ENCODE measurements around the gene CIAO1.
A peak's percentile ranks its signal among the peaks of the same experiment; 100 is the strongest.

CIAO1 gene

DNA sequence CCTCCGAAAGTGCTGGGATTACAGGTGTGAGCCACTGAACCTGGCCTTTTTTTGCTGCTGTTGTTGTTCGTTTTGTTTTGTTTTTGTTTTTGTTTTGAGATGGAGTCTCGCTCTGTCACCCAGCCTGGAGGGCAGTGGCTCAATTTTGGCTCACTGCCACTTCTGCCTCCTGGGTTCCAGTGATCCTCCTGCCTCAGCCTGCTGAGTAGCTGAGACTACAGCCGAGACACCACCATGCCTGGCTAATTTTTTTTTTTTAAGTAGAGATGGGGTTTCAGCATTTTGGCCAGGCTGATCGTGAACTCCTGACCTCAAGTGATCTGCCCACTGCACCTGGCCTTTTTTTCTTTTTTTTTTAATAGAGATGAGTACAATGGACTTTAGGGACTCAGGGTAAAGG, 22.2 kb upstream of the CIAO1 start:
- no peak for DNase-seq (ENCODE audit: extremely low read depth, low read depth)
- TF ChIP-seq, protein P1, sequence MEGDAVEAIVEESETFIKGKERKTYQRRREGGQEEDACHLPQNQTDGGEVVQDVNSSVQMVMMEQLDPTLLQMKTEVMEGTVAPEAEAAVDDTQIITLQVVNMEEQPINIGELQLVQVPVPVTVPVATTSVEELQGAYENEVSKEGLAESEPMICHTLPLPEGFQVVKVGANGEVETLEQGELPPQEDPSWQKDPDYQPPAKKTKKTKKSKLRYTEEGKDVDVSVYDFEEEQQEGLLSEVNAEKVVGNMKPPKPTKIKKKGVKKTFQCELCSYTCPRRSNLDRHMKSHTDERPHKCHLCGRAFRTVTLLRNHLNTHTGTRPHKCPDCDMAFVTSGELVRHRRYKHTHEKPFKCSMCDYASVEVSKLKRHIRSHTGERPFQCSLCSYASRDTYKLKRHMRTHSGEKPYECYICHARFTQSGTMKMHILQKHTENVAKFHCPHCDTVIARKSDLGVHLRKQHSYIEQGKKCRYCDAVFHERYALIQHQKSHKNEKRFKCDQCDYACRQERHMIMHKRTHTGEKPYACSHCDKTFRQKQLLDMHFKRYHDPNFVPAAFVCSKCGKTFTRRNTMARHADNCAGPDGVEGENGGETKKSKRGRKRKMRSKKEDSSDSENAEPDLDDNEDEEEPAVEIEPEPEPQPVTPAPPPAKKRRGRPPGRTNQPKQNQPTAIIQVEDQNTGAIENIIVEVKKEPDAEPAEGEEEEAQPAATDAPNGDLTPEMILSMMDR (IDR thresholded peaks at IDR 0.05; ENCODE audit: low read depth, low read length): no peak

DNA sequence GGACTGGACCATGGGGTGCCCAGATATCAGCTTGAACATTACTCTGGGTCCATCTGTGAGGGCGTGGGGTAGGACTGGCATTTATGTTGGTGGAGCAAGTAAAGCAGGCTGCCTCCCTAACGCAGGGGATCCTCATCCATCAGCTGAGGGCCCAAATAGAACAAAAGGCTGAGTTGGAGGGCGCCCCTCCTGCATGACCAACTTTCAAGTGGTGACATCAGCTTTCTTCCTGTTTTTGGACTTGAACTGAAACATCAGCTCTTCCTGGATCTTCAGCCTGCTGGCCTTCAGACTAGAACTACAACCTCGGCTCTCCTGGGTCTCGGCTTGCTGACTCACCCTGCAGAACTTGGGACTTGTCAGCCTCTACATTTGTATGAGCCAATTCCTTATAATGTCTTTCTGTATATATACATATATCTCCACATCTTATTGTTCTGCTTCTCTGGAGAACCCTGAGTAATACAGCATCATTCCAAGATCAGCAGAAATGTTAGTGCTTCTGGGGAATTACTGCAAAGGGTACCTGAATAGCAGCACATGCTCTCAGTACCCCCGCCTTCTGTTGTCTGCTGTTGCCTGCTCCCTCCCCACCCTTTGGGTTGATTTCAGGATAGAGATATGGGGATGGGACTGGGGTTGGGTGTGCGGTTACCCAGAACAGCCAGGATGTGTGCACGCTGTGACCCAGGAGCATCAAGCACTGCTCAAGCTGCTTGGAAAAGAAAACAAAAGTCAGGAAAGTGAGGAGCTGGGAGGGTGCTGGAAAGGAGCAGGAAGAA, 20.2 kb upstream of the CIAO1 start:
- no peak for DNase-seq (ENCODE audit: extremely low read depth, low read depth)
- TF ChIP-seq, protein P1 (IDR thresholded peaks at IDR 0.05; ENCODE audit: low read depth, low read length): no peak

DNA sequence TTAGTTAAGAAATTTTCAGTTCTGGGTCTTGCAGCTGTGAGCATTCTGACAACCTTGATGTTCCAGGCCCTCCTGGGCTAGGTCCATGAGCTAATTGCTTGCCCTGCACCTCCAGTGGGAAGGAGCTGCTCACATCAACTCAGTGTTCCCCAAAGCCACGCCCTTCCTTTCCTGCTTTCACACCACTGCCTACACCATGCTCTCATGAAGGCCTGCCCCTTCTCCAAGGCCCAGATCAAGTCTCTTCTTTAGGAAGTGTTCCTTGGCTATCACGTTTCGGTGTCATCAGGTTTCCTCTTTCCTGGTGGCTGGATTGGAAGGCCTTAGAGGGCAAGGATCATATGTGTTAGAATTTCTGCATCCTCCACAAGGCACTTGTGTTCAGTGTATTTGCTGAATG, 19.0 kb upstream of the CIAO1 start:
- no peak for DNase-seq (ENCODE audit: extremely low read depth, low read depth)
- TF ChIP-seq, protein P1 (IDR thresholded peaks at IDR 0.05; ENCODE audit: low read depth, low read length): no peak

DNA sequence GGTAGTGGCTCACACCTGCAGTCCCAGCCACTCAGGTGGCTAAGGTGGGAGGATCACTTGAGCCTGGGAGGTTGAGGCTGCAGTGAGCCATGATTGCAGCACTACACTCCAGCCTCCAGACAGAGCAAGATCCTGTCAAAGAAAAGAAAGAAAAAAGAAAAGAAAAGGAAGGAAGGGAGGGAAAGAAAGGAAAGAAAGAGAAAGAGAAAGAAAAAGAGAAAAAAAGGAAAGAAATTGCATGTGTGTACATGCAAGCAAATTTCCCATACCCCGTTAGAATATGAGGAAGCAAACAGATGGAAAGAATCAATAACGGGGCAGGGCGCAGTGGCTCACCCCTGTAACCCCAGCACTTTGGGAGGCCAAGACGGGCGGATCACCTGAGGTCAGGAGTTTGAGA, 18.1 kb upstream of the CIAO1 start:
- TF ChIP-seq, protein P1 (IDR thresholded peaks at IDR 0.05; ENCODE audit: low read depth, low read length): no peak

DNA sequence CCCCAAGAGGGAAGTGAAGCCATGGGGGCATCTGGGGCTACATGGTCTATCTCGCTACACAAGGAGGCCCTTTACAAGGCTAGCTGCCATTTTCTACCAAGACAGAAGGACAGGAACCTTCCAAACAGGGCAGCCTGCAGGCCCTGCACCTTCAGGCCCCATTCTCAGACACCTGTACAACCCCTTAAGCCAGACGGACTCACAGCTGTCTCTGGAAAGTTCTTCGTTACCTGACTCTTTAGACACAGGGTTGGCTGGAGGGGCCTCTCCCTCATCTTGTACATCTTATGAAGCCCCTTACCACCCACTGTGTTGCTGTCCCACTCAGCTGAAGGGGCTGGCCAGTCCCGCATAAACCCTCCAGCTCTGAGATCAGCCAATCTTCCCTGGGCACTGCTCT, 17.4 kb upstream of the CIAO1 start:
- TF ChIP-seq, protein P1 (IDR thresholded peaks at IDR 0.05; ENCODE audit: low read depth, low read length): no peak

More for the DNA sequence above, 18.1 kb upstream of the CIAO1 start:
- DNase-seq (ENCODE audit: extremely low read depth, low read depth): no peak

DNA sequence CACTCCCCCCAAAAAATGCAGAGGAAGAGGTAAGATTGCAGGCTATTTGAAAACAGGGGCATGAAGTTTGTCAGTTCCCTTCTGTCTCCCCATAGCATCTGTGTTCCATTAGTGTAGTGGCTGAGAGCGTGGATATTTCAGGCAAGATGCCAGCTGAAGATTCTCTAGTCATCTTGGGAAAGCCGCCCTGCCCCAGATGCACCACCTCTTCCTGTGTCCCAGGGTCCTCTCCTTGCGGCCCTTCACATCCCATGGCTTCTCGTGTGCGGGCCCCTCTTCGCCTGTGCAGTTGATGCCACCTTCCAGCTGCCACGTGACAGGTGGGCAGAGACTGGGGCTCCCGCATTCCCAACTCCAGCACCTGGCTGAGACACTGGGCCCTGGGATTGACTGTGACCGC, 16.4 kb upstream of the CIAO1 start:
- TF ChIP-seq, protein P1 (IDR thresholded peaks at IDR 0.05; ENCODE audit: low read depth, low read length): no peak
- DNase-seq (ENCODE audit: extremely low read depth, low read depth): peak; percentile 77

More for the DNA sequence above, 17.4 kb upstream of the CIAO1 start:
- no peak for DNase-seq (ENCODE audit: extremely low read depth, low read depth)

DNA sequence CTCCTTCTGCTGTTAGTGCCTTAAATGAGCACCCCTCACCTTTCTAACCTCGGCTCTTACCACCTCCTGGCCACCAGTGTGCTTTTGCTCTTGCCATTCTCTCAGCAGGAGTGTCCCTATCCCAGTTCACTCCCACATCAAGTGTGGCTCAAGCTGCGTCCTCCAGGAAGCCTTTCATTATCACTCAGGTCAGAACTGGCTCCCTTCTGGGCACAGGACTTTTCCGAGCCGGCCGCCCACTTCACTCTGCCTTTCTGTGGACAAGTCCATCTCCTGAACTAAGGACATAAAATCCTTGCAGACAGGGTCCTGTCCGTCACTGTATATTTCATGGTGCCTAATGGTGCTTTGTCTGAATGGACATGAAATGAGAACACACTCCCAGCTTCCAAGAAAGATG, 15.8 kb upstream of the CIAO1 start:
- TF ChIP-seq, protein P1 (IDR thresholded peaks at IDR 0.05; ENCODE audit: low read depth, low read length): no peak
- DNase-seq (ENCODE audit: extremely low read depth, low read depth): no peak

All from AG09319 (cell line).